H9 (cell line): ENCODE measurements around the gene ZNF609. TPM values are rescaled to one million over a fixed set of nuclear protein-coding genes. Genes with fewer than 3 reads are reported as not detected.

ENCODE experiments used
- DNase-seq: peaks from one replicate; pipeline ENCODE4 v3.0.0-alpha.2; 2017
- H2AFZ ChIP-seq: one replicate; pipeline ENCODE4 v1.6.1; 2013; ENCODE audit warnings: mild to moderate bottlenecking, low read length, control low read depth, moderate library complexity
- H2AK5ac ChIP-seq: 2 replicates; pipeline ENCODE4 v1.6.1; 2013; ENCODE audit warnings: low read length, control low read depth, mixed read lengths; ENCODE audit not compliant: insufficient read length
- H2BK120ac ChIP-seq: one replicate; pipeline ENCODE4 v1.6.1; 2013; ENCODE audit warnings: low read depth, mild to moderate bottlenecking, low read length, control low read depth, inconsistent platforms; ENCODE audit not compliant: poor library complexity, severe bottlenecking
- H2BK12ac ChIP-seq: 2 replicates; pipeline ENCODE4 v1.6.1; 2013; ENCODE audit warnings: low read length, control low read depth, mixed read lengths, low read depth; ENCODE audit not compliant: insufficient read length
- H2BK15ac ChIP-seq: 2 replicates; pipeline ENCODE4 v1.6.1; 2013; ENCODE audit warnings: low read depth, low read length, control low read depth
- H2BK20ac ChIP-seq: one replicate; pipeline ENCODE4 v1.6.1; 2013; ENCODE audit warnings: low read depth, mild to moderate bottlenecking, low read length, control low read depth, inconsistent platforms; ENCODE audit not compliant: poor library complexity, severe bottlenecking
- H2BK5ac ChIP-seq: 2 replicates; pipeline ENCODE4 v1.6.1; 2013; ENCODE audit warnings: low read length, control low read depth, mixed read lengths; ENCODE audit not compliant: insufficient read length
- H3K14ac ChIP-seq: 2 replicates; pipeline ENCODE4 v1.6.1; 2013; ENCODE audit warnings: low read length, control low read depth; ENCODE audit not compliant: insufficient read depth
- H3K18ac ChIP-seq: 2 replicates; pipeline ENCODE4 v1.6.1; 2013; ENCODE audit warnings: low read depth, mild to moderate bottlenecking, mixed read lengths, low read length, control low read depth; ENCODE audit not compliant: insufficient read length
- H3K23ac ChIP-seq: 2 replicates; pipeline ENCODE4 v1.6.1; 2013; ENCODE audit warnings: low read length, control low read depth, mixed read lengths, low read depth; ENCODE audit not compliant: insufficient read length
- H3K23me2 ChIP-seq: 2 replicates; pipeline ENCODE4 v1.6.1; 2013; ENCODE audit warnings: low read depth, mild to moderate bottlenecking, mixed read lengths, low read length, control low read depth; ENCODE audit not compliant: insufficient read length, poor library complexity, severe bottlenecking
- H3K27ac ChIP-seq: 2 replicates; pipeline ENCODE4 v1.5.1; 2013; ENCODE audit warnings: low read length, control low read depth, mixed read lengths, low read depth; ENCODE audit not compliant: insufficient read length
- H3K27me3 ChIP-seq: 2 replicates; pipeline ENCODE4 v1.6.1; 2013; ENCODE audit warnings: low read length, control low read depth, inconsistent platforms; ENCODE audit not compliant: insufficient read depth
- H3K4ac ChIP-seq: 2 replicates; pipeline ENCODE4 v1.6.1; 2013; ENCODE audit warnings: low read depth, mild to moderate bottlenecking, control low read depth, inconsistent platforms, low read length, moderate library complexity
- H3K4me1 ChIP-seq: 2 replicates; pipeline ENCODE4 v1.6.1; 2013; ENCODE audit warnings: low read length, control low read depth, inconsistent platforms; ENCODE audit not compliant: insufficient read depth
- H3K4me2 ChIP-seq: 2 replicates; pipeline ENCODE4 v1.6.1; 2013; ENCODE audit warnings: low read length, control low read depth, mixed read lengths; ENCODE audit not compliant: insufficient read length, insufficient read depth
- H3K56ac ChIP-seq: 2 replicates; pipeline ENCODE4 v1.6.1; 2013; ENCODE audit warnings: low read depth, mild to moderate bottlenecking, mixed read lengths, low read length, control low read depth; ENCODE audit not compliant: insufficient read length
- H3K79me1 ChIP-seq: 2 replicates; pipeline ENCODE4 v1.6.1; 2013; ENCODE audit warnings: low read depth, mild to moderate bottlenecking, moderate library complexity, low read length, control low read depth, inconsistent platforms; ENCODE audit not compliant: insufficient read depth, poor library complexity, severe bottlenecking
- H3K79me2 ChIP-seq: 2 replicates; pipeline ENCODE4 v1.6.1; 2013; ENCODE audit warnings: low read length, control low read depth, inconsistent platforms; ENCODE audit not compliant: insufficient read depth
- H3K9ac ChIP-seq: 2 replicates; pipeline ENCODE4 v1.6.1; 2013; ENCODE audit warnings: low read length, control low read depth, mixed read lengths; ENCODE audit not compliant: insufficient read length; ENCODE audit errors: extremely low read depth
- H3K9me3 ChIP-seq: one replicate; pipeline ENCODE4 v1.6.1; 2013; ENCODE audit warnings: low read depth, low read length, inconsistent platforms; ENCODE audit not compliant: control insufficient read depth
- H3T11ph ChIP-seq: one replicate; pipeline ENCODE4 v1.6.1; 2013; ENCODE audit warnings: mild to moderate bottlenecking, low read length, control low read depth, inconsistent platforms
- H4K20me1 ChIP-seq: one replicate; pipeline ENCODE4 v1.6.1; 2013; ENCODE audit not compliant: control insufficient read depth, insufficient read length, insufficient read depth
- H4K5ac ChIP-seq: 2 replicates; pipeline ENCODE4 v1.6.1; 2013; ENCODE audit warnings: low read depth, mild to moderate bottlenecking, mixed read lengths, low read length, control low read depth; ENCODE audit not compliant: insufficient read length
- H4K8ac ChIP-seq: replicated peaks from 2 replicates; pipeline ENCODE4 v1.6.1; 2013; ENCODE audit warnings: low read length, control low read depth, mixed read lengths, low read depth; ENCODE audit not compliant: insufficient read length
- H4K91ac ChIP-seq: 2 replicates; pipeline ENCODE4 v1.6.1; 2013; ENCODE audit warnings: low read depth, mild to moderate bottlenecking, moderate library complexity, mixed read lengths, low read length, control low read depth; ENCODE audit not compliant: insufficient read length
- H3K27ac Mint-ChIP-seq, 3 experiments: 2 replicates in 2 of 3; 3 replicates in 1 of 3; pipeline ENCODE4 v1.8.0; 2020 to 2021; ENCODE audit warnings: mixed read lengths in 3 of 3, mild to moderate bottlenecking in 1 of 3, moderate library complexity in 1 of 3
- H3K27me3 Mint-ChIP-seq: 2 replicates; pipeline ENCODE4 v1.8.0; 2021; ENCODE audit warnings: low read depth, mild to moderate bottlenecking, moderate library complexity, mixed read lengths
- H3K36me3 Mint-ChIP-seq, 3 experiments: 2 replicates in 2 of 3; 3 replicates in 1 of 3; pipeline ENCODE4 v1.8.0; 2020 to 2021; ENCODE audit warnings: low read depth in 3 of 3, mixed read lengths in 3 of 3; ENCODE audit not compliant: insufficient read depth in 1 of 3
- H3K4me1 Mint-ChIP-seq, 2 experiments: 2 replicates each; pipeline ENCODE4 v1.8.0; 2020; ENCODE audit warnings: mixed read lengths in 2 of 2
- H3K4me3 Mint-ChIP-seq, 2 experiments: 2 replicates in 1 of 2; 3 replicates in 1 of 2; pipeline ENCODE4 v1.8.0; 2020 to 2021; ENCODE audit warnings: mild to moderate bottlenecking in 2 of 2, mixed read lengths in 2 of 2, moderate library complexity in 1 of 2
- H3K9me3 Mint-ChIP-seq, 2 experiments: 2 replicates in 1 of 2; 3 replicates in 1 of 2; pipeline ENCODE4 v1.8.0; 2020; ENCODE audit warnings: mild to moderate bottlenecking in 2 of 2, mixed read lengths in 2 of 2, moderate library complexity in 1 of 2
- CTCF ChIP-seq: fragments of 200-600 bp; sonication (generic); conservative IDR thresholded peaks from 3 replicates; pipeline ENCODE4 v1.8.0; 2021; ENCODE audit warnings: antibody characterized with exemption, mild to moderate bottlenecking
- WGBS: extraction: QIAGEN DNeasy Blood & Tissue Kit; methylation state at CpG from one replicate; pipeline ENCODE4 v1.1.7; 2013; ENCODE audit warnings: missing lambda C conversion rate, low lambda C conversion rate, mixed read lengths; ENCODE audit not compliant: insufficient read length; ENCODE audit errors: extremely low coverage; 5-methylcytosine and 5-hydroxymethylcytosine counted together
- total RNA-seq: library from RNA; stranded (reverse); gene quantifications from 2 replicates; pipeline ENCODE4 v1.2.1, GENCODE V29; 2021

The ZNF609 gene
- total RNA-seq, 1 experiment from 2014 or later, result 45.3 TPM

DNA sequence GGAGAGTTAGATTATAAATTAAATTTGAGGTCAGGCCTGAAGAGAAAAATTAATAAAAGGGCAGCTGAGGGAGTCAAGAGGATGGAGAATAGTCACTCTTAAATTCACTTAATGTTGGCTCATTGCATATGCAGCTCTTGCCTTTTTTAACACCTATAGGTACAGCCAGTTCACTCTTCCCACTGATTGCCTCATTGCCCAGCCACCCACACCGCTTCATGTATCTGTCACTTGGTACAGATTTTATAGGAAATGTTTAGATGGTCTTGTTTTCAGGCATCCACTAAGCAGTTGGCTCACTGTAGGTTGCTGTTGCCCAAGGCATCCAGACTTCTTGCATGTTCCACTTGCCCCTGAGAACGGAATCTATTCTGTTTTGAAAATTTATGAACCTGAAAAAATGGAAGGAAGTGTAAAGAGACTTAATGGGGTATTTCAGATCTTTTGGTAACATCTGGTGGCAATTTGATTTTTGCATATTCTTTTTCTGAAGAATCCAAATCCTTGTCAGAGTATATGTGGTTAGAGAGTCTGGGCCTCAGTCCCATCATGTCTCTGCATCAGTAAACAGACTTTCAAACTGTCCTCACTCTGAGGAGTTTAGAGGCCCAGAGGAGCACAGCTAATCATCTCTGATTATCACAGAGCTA lies 163.1 kb downstream of the ZNF609 start:
- H2BK5ac ChIP-seq, result no peak overlapping the region
- no peak overlapping the region for H3K4ac ChIP-seq
- no peaks in the 10 kb centered on the region; the same call in 1 of the 2 replicates for H3K4me1 ChIP-seq
- H3K4me2 ChIP-seq, result no peak overlapping the region
- DNase-seq, result no peak
- peaks cover 25% of the 10 kb centered on the region in 2 experiments for H3K4me1 Mint-ChIP-seq
- no peak overlapping the region for H3K4me3 Mint-ChIP-seq
- no peak overlapping the region for H3K27ac ChIP-seq
- H3K27ac Mint-ChIP-seq, result no peak overlapping the region
- no peaks in the 10 kb centered on the region for H3K27me3 Mint-ChIP-seq
- TF ChIP-seq CTCF, result no peak
- peaks cover 5% of the 10 kb centered on the region; the same call in 1 of the 2 replicates for H3K79me2 ChIP-seq
- H2BK20ac ChIP-seq, result no peak overlapping the region
- H3K23ac ChIP-seq, result no peak overlapping the region
- H2AFZ ChIP-seq, result no peak overlapping the region
- H3K14ac ChIP-seq, result no peak overlapping the region
- no peaks in the 10 kb centered on the region for H3K23me2 ChIP-seq
- H2AK5ac ChIP-seq, result no peak overlapping the region
- no peak overlapping the region for H2BK120ac ChIP-seq
- H3K36me3 Mint-ChIP-seq, result peaks cover 5 to 19% (median 5%) of the 10 kb centered on the region in 3 experiments; a peak in 6 of 7 replicates
- no CpG with 5 or more reads among the region's 2 CpGs for WGBS
- H3K79me1 ChIP-seq, result peaks cover 7% of the 10 kb centered on the region
- no peak overlapping the region for H2BK12ac ChIP-seq
- H4K5ac ChIP-seq, result no peak overlapping the region
- H3K9me3 Mint-ChIP-seq, result no peaks in the 10 kb centered on the region
- H2BK15ac ChIP-seq, result no peak overlapping the region
- H4K8ac ChIP-seq, result no peak overlapping the region
- no peaks in the 10 kb centered on the region for H4K20me1 ChIP-seq
- no peaks in the 10 kb centered on the region for H3K27me3 ChIP-seq
- H3K9ac ChIP-seq, result no peak overlapping the region
- no peaks in the 10 kb centered on the region for H3K9me3 ChIP-seq
- no peak overlapping the region for H4K91ac ChIP-seq
- no peak overlapping the region for H3K18ac ChIP-seq
- H3T11ph ChIP-seq, result no peak overlapping the region
- H3K56ac ChIP-seq, result no peak overlapping the region
